Psoas muscle (tissue), 8 donors: ENCODE measurements around the gene FBXO33. TPM values are rescaled to one million over a fixed set of nuclear protein-coding genes. Genes with fewer than 3 reads are reported as not detected.
A peak's percentile ranks its signal among the peaks of the same experiment; 100 is the strongest.

Experiments
- ATAC-seq, 4 donors: fragments of 200-7000 bp; cut with Tn5 transposase; one replicate each; pipeline ENCODE4 v1.9.1; 2020; ENCODE audit warnings: moderate library complexity in 3 of 4, mild to moderate bottlenecking in 2 of 4
- DNase-seq, 2 donors: peaks; one replicate each; pipeline ENCODE4 v3.0.0-alpha.2; 2020
- H3K27ac ChIP-seq: fragments of 200-600 bp; one replicate; pipeline ENCODE4 v1.8.0; 2022
- H3K27me3 ChIP-seq, 3 donors: fragments of 200-600 bp in 1 of 3; one replicate each; pipeline versions ENCODE4 v1.6.1 to v1.8.0; 2013 to 2022; ENCODE audit warnings: low read length in 2 of 3, mild to moderate bottlenecking in 2 of 3, moderate library complexity in 1 of 3; ENCODE audit not compliant: insufficient read depth in 3 of 3
- H3K36me3 ChIP-seq, 2 donors: fragments of 200-600 bp in 1 of 2; one replicate each; pipeline versions ENCODE4 v1.6.1 to v1.8.0; 2013 to 2022; ENCODE audit warnings: low read depth in 1 of 2, mild to moderate bottlenecking in 1 of 2, moderate library complexity in 1 of 2; ENCODE audit not compliant: insufficient read depth in 1 of 2
- H3K4me1 ChIP-seq: fragments of 200-600 bp; one replicate; pipeline ENCODE4 v1.8.0; 2022
- H3K4me3 ChIP-seq: fragments of 200-600 bp; one replicate; pipeline ENCODE4 v1.8.0; 2022; ENCODE audit warnings: mild to moderate bottlenecking
- H3K9me3 ChIP-seq: fragments of 200-600 bp; one replicate; pipeline ENCODE4 v1.8.0; 2022
- WGBS, 3 donors: extraction: QIAGEN DNeasy Blood & Tissue Kit; methylation state at CpG; one replicate each; pipeline versions ENCODE4 v1.1.6 to v1.1.7; 2013; 5-methylcytosine and 5-hydroxymethylcytosine counted together
- intact Hi-C, 2 donors: fragments of 100-400 bp; cut with DNase I; formaldehyde crosslinking; loops; one replicate each; pipeline versions ENCODE4 v1.11.0 to v1.14.2; 2022
- polyA plus RNA-seq, 3 donors: library from polyadenylated mRNA; stranded (reverse); fragments of 200-250 nt; gene quantifications; one replicate each; pipeline ENCODE4 v1.2.3, GENCODE V29; 2013
- total RNA-seq, 4 donors: library from RNA; stranded (reverse); fragmentation: NEBNext Ultra II Directional in 2 of 4; extraction: Animal tissue kit (Norgen Biotek cat#: 25700) in 2 of 4; gene quantifications; one replicate each; pipeline versions ENCODE4 v1.2.1 to v1.2.4, GENCODE V29; 2021 to 2023
- TF ChIP-seq, protein P1 (sequence below): fragments of 200-600 bp; IDR thresholded peaks from one replicate; pipeline ENCODE4 v1.8.0; 2022; ENCODE audit warnings: antibody characterized with exemption
- donor health status: healthy with polysubstance abuse.
- donor health status: DM: no; HTN: no; CAD: no; lungs with moderate emphysema.
- donor health status: Bipolar disorder and iron deficiency.
- donor health status: healthy.
- donor health status: DM: yes; HTN: yes; CAD: no.
- donor health status: DM: no; HTN: no; CAD: no.
- donor health status: DM: no; HTN: no; CAD: no.
- donor health status: DM: yes; HTN: yes; CAD: no.

FBXO33 gene
- total and polyA plus RNA-seq, 7 donors: 2.0 to 11.5 (median 3.5) TPM

- DNase-seq (peak in 1 of 2 donors; percentile 51), ATAC-seq (peak; percentile 64 to 87 (median 80))
- intact Hi-C loops: loop anchor here (5.0 to 10.0 kb wide), 4 partner anchors 134 to 264 kb away; partner anchors contain the start of genes MIA2 (in 1 of the 2) and SEC23A (in 1 of the 2)
- TF ChIP-seq, protein P1, sequence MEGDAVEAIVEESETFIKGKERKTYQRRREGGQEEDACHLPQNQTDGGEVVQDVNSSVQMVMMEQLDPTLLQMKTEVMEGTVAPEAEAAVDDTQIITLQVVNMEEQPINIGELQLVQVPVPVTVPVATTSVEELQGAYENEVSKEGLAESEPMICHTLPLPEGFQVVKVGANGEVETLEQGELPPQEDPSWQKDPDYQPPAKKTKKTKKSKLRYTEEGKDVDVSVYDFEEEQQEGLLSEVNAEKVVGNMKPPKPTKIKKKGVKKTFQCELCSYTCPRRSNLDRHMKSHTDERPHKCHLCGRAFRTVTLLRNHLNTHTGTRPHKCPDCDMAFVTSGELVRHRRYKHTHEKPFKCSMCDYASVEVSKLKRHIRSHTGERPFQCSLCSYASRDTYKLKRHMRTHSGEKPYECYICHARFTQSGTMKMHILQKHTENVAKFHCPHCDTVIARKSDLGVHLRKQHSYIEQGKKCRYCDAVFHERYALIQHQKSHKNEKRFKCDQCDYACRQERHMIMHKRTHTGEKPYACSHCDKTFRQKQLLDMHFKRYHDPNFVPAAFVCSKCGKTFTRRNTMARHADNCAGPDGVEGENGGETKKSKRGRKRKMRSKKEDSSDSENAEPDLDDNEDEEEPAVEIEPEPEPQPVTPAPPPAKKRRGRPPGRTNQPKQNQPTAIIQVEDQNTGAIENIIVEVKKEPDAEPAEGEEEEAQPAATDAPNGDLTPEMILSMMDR: peak; percentile 56
- WGBS, 3 donors: 51 to 52% (median 52%) methylated on average over 4 of the region's 4 CpGs
- H3K4me1 ChIP-seq: peaks cover 12% of the 10 kb centered on the region
- no peaks in the 10 kb centered on the region for H3K27me3 ChIP-seq
- peaks cover 0 to 12% of the 10 kb centered on the region in 2 donors for H3K36me3 ChIP-seq
- no peak overlapping the region for H3K4me3 ChIP-seq
- H3K9me3 ChIP-seq: peaks cover 22% of the 10 kb centered on the region
- H3K27ac ChIP-seq: peak overlapping the region; percentile 6
Observed at GRCh38 chr14:39368261-39368959, 63.8 kb downstream of the FBXO33 start.

GRCh38 chr14:39367387-39367751 is 64.9 kb downstream of the FBXO33 start:
- 32 to 65% (median 63%) methylated on average over 2 of the region's 2 CpGs for WGBS, 3 donors
- ATAC-seq (peak; percentile 33 to 57 (median 39)), DNase-seq (no peak)
- Histone ChIP-seq H3K4me1 (peaks cover 12% of the 10 kb centered on the region), H3K27ac (peak overlapping the region; percentile 20), H3K9me3 (peaks cover 27% of the 10 kb centered on the region), H3K27me3 (no peaks in the 10 kb centered on the region), H3K36me3 (peaks cover 0 to 12% of the 10 kb centered on the region in 2 donors), H3K4me3 (no peak overlapping the region)
- intact Hi-C loops: loop anchor here (5.0 to 10.0 kb wide), 4 partner anchors 133 to 263 kb away; partner anchors contain the start of genes MIA2 (in 1 of the 2) and SEC23A (in 1 of the 2)
- TF ChIP-seq, protein P1: no peak

DNA sequence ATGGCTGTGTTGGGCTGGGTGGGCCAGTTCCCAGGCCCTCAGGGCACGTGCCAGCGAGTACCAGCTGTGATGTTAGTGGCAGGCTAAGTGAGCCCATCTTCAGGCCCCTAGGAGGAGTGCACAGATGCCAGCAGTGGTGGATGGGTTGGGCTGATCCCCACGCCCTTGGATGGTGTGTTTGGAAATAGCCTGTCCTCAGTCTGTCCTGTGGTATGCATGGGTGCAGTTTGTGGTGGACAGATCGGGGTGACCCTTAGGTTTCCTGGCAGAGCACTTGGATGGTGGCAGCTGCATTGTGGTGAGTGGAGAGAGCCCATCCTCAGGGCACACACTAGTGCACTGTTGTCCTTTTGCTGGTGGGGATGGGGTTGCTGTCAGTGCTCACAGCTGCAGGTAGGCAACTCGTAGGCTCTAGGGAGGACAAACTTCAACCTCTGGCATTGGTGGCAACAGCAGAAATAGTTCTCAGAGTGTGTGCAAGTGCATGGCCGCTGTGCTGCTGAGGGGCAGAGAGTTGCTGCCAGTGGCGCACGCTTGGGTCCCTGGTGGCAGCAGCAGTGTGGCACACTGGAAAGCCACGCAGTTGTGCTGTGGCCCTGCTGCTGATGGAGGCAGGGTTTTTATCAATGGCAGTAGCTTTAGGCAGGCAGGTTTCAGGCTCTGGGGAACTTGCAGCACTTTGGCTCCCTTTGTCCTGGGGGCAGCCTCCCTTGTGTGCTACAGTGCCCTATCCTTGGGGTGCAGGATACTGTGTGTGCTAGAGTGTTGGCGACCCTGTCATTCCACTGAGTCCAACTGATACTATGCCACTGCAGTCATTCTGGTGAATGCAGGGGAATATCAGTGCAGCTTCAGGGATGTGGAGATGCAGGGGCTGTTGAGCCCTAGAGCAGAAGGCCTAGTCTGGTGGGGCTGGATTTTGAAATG is 65.5 kb downstream of the FBXO33 start:
- peak overlapping the region; percentile 20 for H3K27ac ChIP-seq
- intact Hi-C loops: loop anchor here (5.0 to 10.0 kb wide), 4 partner anchors 132 to 262 kb away; partner anchors contain the start of genes MIA2 (in 1 of the 2) and SEC23A (in 1 of the 2)
- H3K4me3 ChIP-seq: no peak overlapping the region
- peaks cover 0 to 12% of the 10 kb centered on the region in 2 donors for H3K36me3 ChIP-seq
- peaks cover 12% of the 10 kb centered on the region for H3K4me1 ChIP-seq
- TF ChIP-seq, protein P1: no peak
- H3K9me3 ChIP-seq: peaks cover 27% of the 10 kb centered on the region
- peak; percentile 8 to 63 (median 46) for ATAC-seq
- H3K27me3 ChIP-seq: no peaks in the 10 kb centered on the region
- 68 to 89% (median 73%) methylated on average over 10 of the region's 10 CpGs for WGBS, 3 donors
- no peak for DNase-seq

GRCh38 chr14:39365354-39365753 is 66.9 kb downstream of the FBXO33 start:
- H3K4me3 ChIP-seq: no peak overlapping the region
- H3K36me3 ChIP-seq: peaks cover 0 to 4% of the 10 kb centered on the region in 2 donors
- WGBS, 3 donors: 97 to 100% (median 100%) methylated on average over 1 of the region's 1 CpG
- H3K9me3 ChIP-seq: peaks cover 27% of the 10 kb centered on the region
- intact Hi-C loops: loop anchor here (5.0 to 10.0 kb wide), 4 partner anchors 131 to 261 kb away; partner anchors contain the start of genes MIA2 (in 1 of the 2) and SEC23A (in 1 of the 2)
- TF ChIP-seq, protein P1: no peak
- H3K27ac ChIP-seq: no peak overlapping the region
- H3K27me3 ChIP-seq: no peaks in the 10 kb centered on the region
- DNase-seq (no peak), ATAC-seq (no peak)
- peaks cover 12% of the 10 kb centered on the region for H3K4me1 ChIP-seq
